Measurements from ENCODE around the gene B4GALNT3. TPM values are rescaled to one million over a fixed set of nuclear protein-coding genes. Genes with fewer than 3 reads are reported as not detected.

The B4GALNT3 gene
- total RNA-seq, 3 donors from 2014 or later (not counting 1 experiment from before 2014, with no cell fraction given) = 0.93 to 4.2 TPM; not detected in 1

- no peak for TF ChIP-seq CTCF (IDR thresholded peaks at IDR 0.05)
- intact Hi-C loops (cut with micrococcal nuclease) = loop anchor here (5.0 kb wide), 1 partner anchor 37 kb away; no protein-coding TSS in a partner anchor
- peaks cover 18 to 29% of the 10 kb centered on the region in 2 donors for H3K4me1 Mint-ChIP-seq
- Histone ChIP-seq H3K4me1 (ENCODE audit: control insufficient read depth, insufficient read depth, low read length) (peaks cover 26% of the 10 kb centered on the region), H3K9me3 (ENCODE audit: control insufficient read depth, insufficient read depth, low read length) (no peaks in the 10 kb centered on the region), H3K36me3 (ENCODE audit: control insufficient read depth, insufficient read depth, low read length) (no peaks in the 10 kb centered on the region), H3K27ac (ENCODE audit: low read length) (no peak overlapping the region), H3K4me3 (ENCODE audit: low read length) (no peak overlapping the region), H3K27me3 (ENCODE audit: control insufficient read depth, insufficient read depth, low read length) (peaks cover 10% of the 10 kb centered on the region)
- H3K4me3 Mint-ChIP-seq = peak overlapping the region; percentile 91
- ATAC-seq = peak; percentile 78 to 80 (median 79)
- peak overlapping the region in 1 of 2 donors; percentile 70 for H3K27ac Mint-ChIP-seq
- no peaks in the 10 kb centered on the region for H3K9me3 Mint-ChIP-seq
- peaks cover 22 to 50% of the 10 kb centered on the region in 2 donors for H3K27me3 Mint-ChIP-seq (ENCODE audit: low read depth in 2 of 2)
- 6% methylated on average over 109 of the region's 109 CpGs for WGBS (ENCODE audit: insufficient coverage)
- H3K36me3 Mint-ChIP-seq = no peaks in the 10 kb centered on the region
- DNase-seq = peak; percentile 35 to 72
Observed at GRCh38 chr12:460261-461230, 807 bp downstream of the B4GALNT3 start.

- no peaks in the 10 kb centered on the region for H3K9me3 ChIP-seq (ENCODE audit: control insufficient read depth, insufficient read depth, low read length)
- DNase-seq (no peak), ATAC-seq (no peak)
- intact Hi-C loops (cut with micrococcal nuclease) = loop anchor here (5.0 kb wide), 1 partner anchor 36 kb away; no protein-coding TSS in a partner anchor
- Mint-ChIP-seq H3K36me3 (no peaks in the 10 kb centered on the region), H3K4me1 (peaks cover 18 to 29% of the 10 kb centered on the region in 2 donors), H3K27me3 (ENCODE audit: low read depth in 2 of 2) (peaks cover 22 to 50% of the 10 kb centered on the region in 2 donors), H3K9me3 (no peaks in the 10 kb centered on the region), H3K4me3 (peak overlapping the region; percentile 91), H3K27ac (peak overlapping the region in 1 of 2 donors; percentile 70)
- H3K27ac ChIP-seq (ENCODE audit: low read length) = no peak overlapping the region
- TF ChIP-seq CTCF (IDR thresholded peaks at IDR 0.05) = no peak
- H3K27me3 ChIP-seq (ENCODE audit: control insufficient read depth, insufficient read depth, low read length) = peaks cover 10% of the 10 kb centered on the region
- H3K36me3 ChIP-seq (ENCODE audit: control insufficient read depth, insufficient read depth, low read length) = no peaks in the 10 kb centered on the region
- H3K4me3 ChIP-seq (ENCODE audit: low read length) = no peak overlapping the region
- 82% methylated on average over 13 of the region's 13 CpGs for WGBS (ENCODE audit: insufficient coverage)
- peaks cover 26% of the 10 kb centered on the region for H3K4me1 ChIP-seq (ENCODE audit: control insufficient read depth, insufficient read depth, low read length)
Observed at GRCh38 chr12:461425-461824, 1.7 kb downstream of the B4GALNT3 start.

GRCh38 chr12:462936-463705, 3.4 kb downstream of the B4GALNT3 start:
- Histone ChIP-seq H3K27ac (ENCODE audit: low read length) (no peak overlapping the region), H3K9me3 (ENCODE audit: control insufficient read depth, insufficient read depth, low read length) (no peaks in the 10 kb centered on the region), H3K4me3 (ENCODE audit: low read length) (no peak overlapping the region), H3K4me1 (ENCODE audit: control insufficient read depth, insufficient read depth, low read length) (peaks cover 26% of the 10 kb centered on the region), H3K36me3 (ENCODE audit: control insufficient read depth, insufficient read depth, low read length) (no peaks in the 10 kb centered on the region), H3K27me3 (ENCODE audit: control insufficient read depth, insufficient read depth, low read length) (peaks cover 9% of the 10 kb centered on the region)
- Mint-ChIP-seq H3K4me1 (peaks cover 18 to 29% of the 10 kb centered on the region in 2 donors), H3K4me3 (no peak overlapping the region), H3K36me3 (no peaks in the 10 kb centered on the region), H3K27me3 (ENCODE audit: low read depth in 2 of 2) (peaks cover 21 to 42% of the 10 kb centered on the region in 2 donors), H3K27ac (no peak overlapping the region), H3K9me3 (no peaks in the 10 kb centered on the region)
- WGBS (ENCODE audit: insufficient coverage) = 39% methylated on average over 3 of the region's 6 CpGs
- TF ChIP-seq CTCF (IDR thresholded peaks at IDR 0.05) = no peak
- DNase-seq = peak in 1 of 2 donors; percentile 48
- intact Hi-C loops (cut with micrococcal nuclease) = loop anchor here (5.0 kb wide), 1 partner anchor 34 kb away; no protein-coding TSS in a partner anchor
- no peak for ATAC-seq

Data from natural killer cell (primary cell).